Measurements from ENCODE around the gene CORO6.

The CORO6 gene

DNA sequence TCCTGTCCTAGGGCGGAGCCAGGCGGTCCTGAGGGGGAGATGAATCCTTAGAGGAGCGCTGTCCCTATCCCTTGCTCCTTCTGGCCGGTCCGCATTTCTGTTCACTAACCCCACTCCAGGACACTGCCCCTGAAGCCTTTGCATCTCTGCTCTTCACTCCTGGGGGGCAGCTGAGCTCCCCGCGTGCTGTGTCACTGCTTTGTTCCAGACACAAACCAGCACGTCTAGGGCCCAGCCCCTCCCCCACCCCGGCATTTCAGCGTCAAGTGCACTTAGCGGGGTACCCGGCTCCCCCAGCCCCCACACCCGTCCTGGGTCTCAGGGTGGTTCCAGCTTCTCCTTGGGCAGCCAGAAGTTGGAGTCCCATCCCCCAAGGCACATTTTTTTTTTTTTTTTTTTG lies 8.9 kb downstream of the CORO6 start:
- peaks cover 4% of the 10 kb centered on the region; the same call in 1 of the 2 replicates for H3K27me3 ChIP-seq (ENCODE audit: insufficient read depth, low read length)
- H3K4me2 ChIP-seq (ENCODE audit: low read length), result peak overlapping the region; percentile 82
- H3F3A ChIP-seq (ENCODE audit: insufficient read depth, low read length), result no peaks in the 10 kb centered on the region
- H4K20me1 ChIP-seq (ENCODE audit: insufficient read depth, low read length), result no peaks in the 10 kb centered on the region
- H3K9me2 ChIP-seq (ENCODE audit: low read depth, low read length), result no peaks in the 10 kb centered on the region
- H3K9me3 ChIP-seq (ENCODE audit: low read length), result no peaks in the 10 kb centered on the region
- no peak overlapping the region for H2AFZ ChIP-seq (ENCODE audit: low read length)
- no peaks in the 10 kb centered on the region for H3K79me2 ChIP-seq (ENCODE audit: insufficient read depth, low read length)
- H3K4me3 ChIP-seq (ENCODE audit: low read depth, low read length, poor library complexity, severe bottlenecking), result peak overlapping the region; percentile 58
- H3K9ac ChIP-seq (ENCODE audit: low read length), result peak overlapping the region; percentile 43; the same call in 1 of the 2 replicates
- H3K36me3 ChIP-seq (ENCODE audit: insufficient read depth, low read length), result no peaks in the 10 kb centered on the region
- H3K4me1 ChIP-seq (ENCODE audit: insufficient read depth, low read length, severe bottlenecking), result peaks cover 57% of the 10 kb centered on the region
- TF ChIP-seq, protein P1, sequence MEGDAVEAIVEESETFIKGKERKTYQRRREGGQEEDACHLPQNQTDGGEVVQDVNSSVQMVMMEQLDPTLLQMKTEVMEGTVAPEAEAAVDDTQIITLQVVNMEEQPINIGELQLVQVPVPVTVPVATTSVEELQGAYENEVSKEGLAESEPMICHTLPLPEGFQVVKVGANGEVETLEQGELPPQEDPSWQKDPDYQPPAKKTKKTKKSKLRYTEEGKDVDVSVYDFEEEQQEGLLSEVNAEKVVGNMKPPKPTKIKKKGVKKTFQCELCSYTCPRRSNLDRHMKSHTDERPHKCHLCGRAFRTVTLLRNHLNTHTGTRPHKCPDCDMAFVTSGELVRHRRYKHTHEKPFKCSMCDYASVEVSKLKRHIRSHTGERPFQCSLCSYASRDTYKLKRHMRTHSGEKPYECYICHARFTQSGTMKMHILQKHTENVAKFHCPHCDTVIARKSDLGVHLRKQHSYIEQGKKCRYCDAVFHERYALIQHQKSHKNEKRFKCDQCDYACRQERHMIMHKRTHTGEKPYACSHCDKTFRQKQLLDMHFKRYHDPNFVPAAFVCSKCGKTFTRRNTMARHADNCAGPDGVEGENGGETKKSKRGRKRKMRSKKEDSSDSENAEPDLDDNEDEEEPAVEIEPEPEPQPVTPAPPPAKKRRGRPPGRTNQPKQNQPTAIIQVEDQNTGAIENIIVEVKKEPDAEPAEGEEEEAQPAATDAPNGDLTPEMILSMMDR (IDR thresholded peaks at IDR 0.05; ENCODE audit: low read length), result no peak
- no peak for TF ChIP-seq EZH2 (IDR thresholded peaks at IDR 0.05; ENCODE audit: borderline replicate concordance, low read length)
- H3K27ac ChIP-seq (ENCODE audit: low read depth, low read length, poor library complexity, severe bottlenecking), result no peak overlapping the region

DNA sequence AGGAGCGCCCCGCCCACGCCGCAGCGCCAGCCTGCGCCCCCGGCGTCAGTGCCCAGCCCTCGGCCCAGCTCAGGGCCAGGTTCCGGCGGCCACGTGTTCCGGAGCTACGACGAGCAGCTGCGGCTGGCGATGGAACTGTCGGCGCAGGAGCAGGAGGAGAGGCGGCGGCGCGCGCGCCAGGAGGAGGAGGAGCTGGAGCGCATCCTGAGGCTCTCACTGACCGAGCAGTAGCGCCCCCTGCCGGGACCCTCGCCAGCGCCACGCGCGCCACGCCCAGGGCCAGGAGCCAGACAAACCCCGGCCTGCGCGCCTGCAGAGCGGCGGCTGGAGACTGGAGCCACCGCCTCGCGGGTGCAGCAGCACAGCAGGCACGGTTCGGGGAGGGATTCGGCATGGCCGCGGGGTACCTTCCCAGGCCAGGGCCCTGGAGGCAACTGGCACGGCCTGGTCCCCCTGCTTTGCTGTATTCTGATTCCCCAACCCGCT lies 9.3 kb downstream of the CORO6 start:
- Histone ChIP-seq H3K4me1 (ENCODE audit: insufficient read depth, low read length, severe bottlenecking) (peaks cover 60% of the 10 kb centered on the region), H2AFZ (ENCODE audit: low read length) (no peak overlapping the region), H3K9me2 (ENCODE audit: low read depth, low read length) (no peaks in the 10 kb centered on the region), H3K4me2 (ENCODE audit: low read length) (peak overlapping the region; percentile 82), H3K4me3 (ENCODE audit: low read depth, low read length, poor library complexity, severe bottlenecking) (peak overlapping the region; percentile 58), H3K9ac (ENCODE audit: low read length) (peak overlapping the region; percentile 43; the same call in 1 of the 2 replicates), H3K36me3 (ENCODE audit: insufficient read depth, low read length) (no peaks in the 10 kb centered on the region), H3K79me2 (ENCODE audit: insufficient read depth, low read length) (no peaks in the 10 kb centered on the region), H3K9me3 (ENCODE audit: low read length) (no peaks in the 10 kb centered on the region), H3K27me3 (ENCODE audit: insufficient read depth, low read length) (peaks cover 4% of the 10 kb centered on the region; the same call in 1 of the 2 replicates), H3F3A (ENCODE audit: insufficient read depth, low read length) (no peaks in the 10 kb centered on the region), H3K27ac (ENCODE audit: low read depth, low read length, poor library complexity, severe bottlenecking) (no peak overlapping the region), H4K20me1 (ENCODE audit: insufficient read depth, low read length) (no peaks in the 10 kb centered on the region)
- no peak for TF ChIP-seq EZH2 (IDR thresholded peaks at IDR 0.05; ENCODE audit: borderline replicate concordance, low read length)
- TF ChIP-seq, protein P1 (IDR thresholded peaks at IDR 0.05; ENCODE audit: low read length), result peak; percentile 81

DNA sequence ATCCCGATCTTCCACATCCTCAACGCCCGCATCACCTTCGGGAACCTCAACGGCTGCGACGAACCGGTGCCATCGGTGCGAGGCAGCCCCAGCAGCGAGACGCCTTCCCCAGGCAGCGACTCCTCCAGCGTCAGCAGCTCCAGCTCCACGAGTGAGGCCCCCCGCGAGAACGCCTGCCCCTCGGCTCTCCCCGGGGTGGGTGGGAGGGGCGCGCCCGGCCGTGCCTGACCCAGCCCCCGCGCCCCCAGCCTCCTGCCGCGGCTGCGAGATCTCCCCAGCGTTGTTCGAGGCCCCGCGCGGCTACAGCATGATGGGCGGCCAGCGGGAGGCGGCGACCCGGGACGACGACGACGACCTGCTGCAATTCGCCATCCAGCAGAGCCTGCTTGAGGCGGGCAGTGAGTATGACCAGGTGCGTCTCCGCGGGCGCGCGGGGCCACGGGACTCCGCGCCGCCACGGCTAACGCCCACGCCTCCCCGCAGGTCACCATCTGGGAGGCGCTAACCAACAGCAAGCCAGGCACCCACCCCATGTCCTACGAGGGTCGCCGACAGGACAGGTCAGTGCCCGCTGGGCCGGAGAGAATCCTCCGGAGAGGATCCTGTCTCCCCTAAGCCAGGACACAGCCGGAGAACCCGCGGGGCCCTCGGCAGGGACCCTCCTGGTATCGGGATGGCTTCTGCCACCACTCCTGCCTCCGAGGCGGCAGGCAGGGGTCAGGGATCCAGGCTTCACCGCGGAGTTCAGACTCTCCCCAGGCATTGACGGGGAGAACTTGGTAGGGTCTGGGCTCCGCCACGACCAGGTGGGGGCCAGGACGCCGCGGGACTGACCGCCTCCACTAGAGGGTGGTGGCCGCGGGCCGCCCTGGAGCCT lies 10.1 kb downstream of the CORO6 start:
- Histone ChIP-seq H3K79me2 (ENCODE audit: insufficient read depth, low read length) (no peaks in the 10 kb centered on the region), H3K9me2 (ENCODE audit: low read depth, low read length) (no peaks in the 10 kb centered on the region), H3K9me3 (ENCODE audit: low read length) (no peaks in the 10 kb centered on the region), H3K4me1 (ENCODE audit: insufficient read depth, low read length, severe bottlenecking) (peaks cover 60% of the 10 kb centered on the region), H3K27me3 (ENCODE audit: insufficient read depth, low read length) (peaks cover 4% of the 10 kb centered on the region; the same call in 1 of the 2 replicates), H3F3A (ENCODE audit: insufficient read depth, low read length) (no peaks in the 10 kb centered on the region), H3K4me2 (ENCODE audit: low read length) (peak overlapping the region; percentile 82), H3K27ac (ENCODE audit: low read depth, low read length, poor library complexity, severe bottlenecking) (no peak overlapping the region), H3K4me3 (ENCODE audit: low read depth, low read length, poor library complexity, severe bottlenecking) (peak overlapping the region; percentile 58), H4K20me1 (ENCODE audit: insufficient read depth, low read length) (no peaks in the 10 kb centered on the region), H3K36me3 (ENCODE audit: insufficient read depth, low read length) (no peaks in the 10 kb centered on the region), H2AFZ (ENCODE audit: low read length) (no peak overlapping the region), H3K9ac (ENCODE audit: low read length) (peak overlapping the region; percentile 36; the same call in 1 of the 2 replicates)
- TF ChIP-seq, protein P1 (IDR thresholded peaks at IDR 0.05; ENCODE audit: low read length), result no peak
- no peak for TF ChIP-seq EZH2 (IDR thresholded peaks at IDR 0.05; ENCODE audit: borderline replicate concordance, low read length)

All from OCI-LY1 (cell line).